ENCODE measurements around the gene NSMF.

DNA sequence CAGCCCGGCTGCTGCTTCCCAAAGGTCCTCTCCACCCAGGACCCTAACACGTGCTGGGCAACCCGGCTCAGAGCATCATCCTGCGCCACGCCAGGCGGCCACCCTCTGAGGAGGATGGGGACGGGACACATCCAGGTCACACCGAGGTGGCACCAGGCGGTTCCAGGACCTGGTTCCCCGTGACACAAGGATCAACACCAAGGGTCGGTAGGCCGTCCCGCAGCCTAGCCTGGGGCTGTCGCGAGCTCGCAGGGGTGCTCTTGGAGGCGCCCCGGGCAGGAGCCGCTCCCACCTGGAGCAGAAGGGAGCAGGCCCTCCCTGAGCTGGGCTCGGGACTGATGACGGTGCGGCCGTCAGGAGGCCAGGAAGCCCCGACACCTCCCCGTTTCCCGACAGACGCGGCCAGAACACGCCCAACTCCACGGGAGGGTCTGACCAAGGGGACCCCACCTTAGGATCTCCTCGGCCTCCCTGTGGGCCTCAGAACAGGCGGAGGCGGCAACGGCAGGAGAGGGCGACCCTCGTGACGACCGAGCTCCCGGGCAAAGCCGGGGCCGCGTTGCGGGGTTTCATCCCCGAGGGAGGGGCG lies 42.5 kb downstream of the NSMF start:
- TF ChIP-seq, protein P1, sequence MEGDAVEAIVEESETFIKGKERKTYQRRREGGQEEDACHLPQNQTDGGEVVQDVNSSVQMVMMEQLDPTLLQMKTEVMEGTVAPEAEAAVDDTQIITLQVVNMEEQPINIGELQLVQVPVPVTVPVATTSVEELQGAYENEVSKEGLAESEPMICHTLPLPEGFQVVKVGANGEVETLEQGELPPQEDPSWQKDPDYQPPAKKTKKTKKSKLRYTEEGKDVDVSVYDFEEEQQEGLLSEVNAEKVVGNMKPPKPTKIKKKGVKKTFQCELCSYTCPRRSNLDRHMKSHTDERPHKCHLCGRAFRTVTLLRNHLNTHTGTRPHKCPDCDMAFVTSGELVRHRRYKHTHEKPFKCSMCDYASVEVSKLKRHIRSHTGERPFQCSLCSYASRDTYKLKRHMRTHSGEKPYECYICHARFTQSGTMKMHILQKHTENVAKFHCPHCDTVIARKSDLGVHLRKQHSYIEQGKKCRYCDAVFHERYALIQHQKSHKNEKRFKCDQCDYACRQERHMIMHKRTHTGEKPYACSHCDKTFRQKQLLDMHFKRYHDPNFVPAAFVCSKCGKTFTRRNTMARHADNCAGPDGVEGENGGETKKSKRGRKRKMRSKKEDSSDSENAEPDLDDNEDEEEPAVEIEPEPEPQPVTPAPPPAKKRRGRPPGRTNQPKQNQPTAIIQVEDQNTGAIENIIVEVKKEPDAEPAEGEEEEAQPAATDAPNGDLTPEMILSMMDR (IDR thresholded peaks at IDR 0.05): no peak
- no peak for TF ChIP-seq POLR2A (IDR thresholded peaks at IDR 0.05)
